Measurements from ENCODE around the gene FGD2. TPM values are rescaled to one million over a fixed set of nuclear protein-coding genes. Genes with fewer than 3 reads are reported as not detected.

Gene FGD2
- polyA plus RNA-seq, 4 donors: 1.1 to 11.6 (median 7.3) TPM

GRCh38 chr6:36969988-36970891, 35.2 kb upstream of the FGD2 start:
- DNase-seq: no peak
- FAIRE-seq: no peak
- H3K27me3 ChIP-seq (ENCODE audit: control insufficient read depth in 3 of 3, insufficient read depth in 3 of 3, low read length in 3 of 3): no peaks in the 10 kb centered on the region
- peaks cover 0 to 13% (median 0%) of the 10 kb centered on the region in 3 donors for H3K4me1 ChIP-seq (ENCODE audit: control insufficient read depth in 3 of 3, insufficient read depth in 2 of 3, low read depth in 1 of 3, low read length in 2 of 3)
- 89 to 92% (median 90%) methylated on average over 17 of the region's 17 CpGs for WGBS, 3 donors
- peaks cover 24 to 78% (median 27%) of the 10 kb centered on the region in 3 donors for H3K36me3 ChIP-seq (ENCODE audit: control insufficient read depth in 3 of 3, insufficient read depth in 2 of 3, low read depth in 1 of 3, low read length in 3 of 3)
- no peak overlapping the region for H3K27ac ChIP-seq (ENCODE audit: low read depth in 1 of 3, low read length in 2 of 3)
- H3K9me3 ChIP-seq (ENCODE audit: control insufficient read depth in 2 of 2, insufficient read depth in 1 of 2, low read depth in 1 of 2, low read length in 1 of 2): no peaks in the 10 kb centered on the region
- no peak overlapping the region for H3K4me3 ChIP-seq (ENCODE audit: low read depth in 1 of 3, low read length in 3 of 3)

- H3K27me3 ChIP-seq (ENCODE audit: control insufficient read depth in 3 of 3, insufficient read depth in 3 of 3, low read length in 3 of 3): no peaks in the 10 kb centered on the region
- H3K27ac ChIP-seq (ENCODE audit: low read depth in 1 of 3, low read length in 2 of 3): no peak overlapping the region
- FAIRE-seq: no peak
- peaks cover 0 to 13% (median 0%) of the 10 kb centered on the region in 3 donors for H3K4me1 ChIP-seq (ENCODE audit: control insufficient read depth in 3 of 3, insufficient read depth in 2 of 3, low read depth in 1 of 3, low read length in 2 of 3)
- peaks cover 29 to 87% (median 33%) of the 10 kb centered on the region in 3 donors for H3K36me3 ChIP-seq (ENCODE audit: control insufficient read depth in 3 of 3, insufficient read depth in 2 of 3, low read depth in 1 of 3, low read length in 3 of 3)
- no peaks in the 10 kb centered on the region for H3K9me3 ChIP-seq (ENCODE audit: control insufficient read depth in 2 of 2, insufficient read depth in 1 of 2, low read depth in 1 of 2, low read length in 1 of 2)
- no peak overlapping the region for H3K4me3 ChIP-seq (ENCODE audit: low read depth in 1 of 3, low read length in 3 of 3)
- no peak for DNase-seq
- WGBS, 3 donors: 88 to 93% (median 91%) methylated on average over 17 of the region's 17 CpGs
Measured at GRCh38 chr6:36970892-36971842, 34.3 kb upstream of the FGD2 start.

- FAIRE-seq: no peak
- 81 to 87% (median 83%) methylated on average over 14 of the region's 14 CpGs for WGBS, 3 donors
Measured at GRCh38 chr6:36971921-36972673, 33.4 kb upstream of the FGD2 start.

GRCh38 chr6:36973190-36973589, 32.3 kb upstream of the FGD2 start:
- Histone ChIP-seq H3K9me3 (ENCODE audit: control insufficient read depth in 2 of 2, insufficient read depth in 1 of 2, low read depth in 1 of 2, low read length in 1 of 2) (no peaks in the 10 kb centered on the region), H3K4me1 (ENCODE audit: control insufficient read depth in 3 of 3, insufficient read depth in 2 of 3, low read depth in 1 of 3, low read length in 2 of 3) (no peaks in the 10 kb centered on the region), H3K36me3 (ENCODE audit: control insufficient read depth in 3 of 3, insufficient read depth in 2 of 3, low read depth in 1 of 3, low read length in 3 of 3) (peaks cover 35 to 91% (median 45%) of the 10 kb centered on the region in 3 donors), H3K27ac (ENCODE audit: low read depth in 1 of 3, low read length in 2 of 3) (no peak overlapping the region), H3K27me3 (ENCODE audit: control insufficient read depth in 3 of 3, insufficient read depth in 3 of 3, low read length in 3 of 3) (no peaks in the 10 kb centered on the region), H3K4me3 (ENCODE audit: low read depth in 1 of 3, low read length in 3 of 3) (no peak overlapping the region)
- FAIRE-seq: no peak
- WGBS, 3 donors: 88 to 92% (median 88%) methylated on average over 1 of the region's 1 CpG
- DNase-seq: no peak

More at GRCh38 chr6:36971921-36972673, 33.4 kb upstream of the FGD2 start:
- H3K27ac ChIP-seq (ENCODE audit: low read depth in 1 of 3, low read length in 2 of 3): no peak overlapping the region
- no peaks in the 10 kb centered on the region for H3K27me3 ChIP-seq (ENCODE audit: control insufficient read depth in 3 of 3, insufficient read depth in 3 of 3, low read length in 3 of 3)
- H3K9me3 ChIP-seq (ENCODE audit: control insufficient read depth in 2 of 2, insufficient read depth in 1 of 2, low read depth in 1 of 2, low read length in 1 of 2): no peaks in the 10 kb centered on the region
- H3K36me3 ChIP-seq (ENCODE audit: control insufficient read depth in 3 of 3, insufficient read depth in 2 of 3, low read depth in 1 of 3, low read length in 3 of 3): peaks cover 33 to 90% (median 40%) of the 10 kb centered on the region in 3 donors
- peaks cover 0 to 6% (median 0%) of the 10 kb centered on the region in 3 donors for H3K4me1 ChIP-seq (ENCODE audit: control insufficient read depth in 3 of 3, insufficient read depth in 2 of 3, low read depth in 1 of 3, low read length in 2 of 3)
- DNase-seq: no peak
- no peak overlapping the region for H3K4me3 ChIP-seq (ENCODE audit: low read depth in 1 of 3, low read length in 3 of 3)

- no peaks in the 10 kb centered on the region for H3K9me3 ChIP-seq (ENCODE audit: control insufficient read depth in 2 of 2, insufficient read depth in 1 of 2, low read depth in 1 of 2, low read length in 1 of 2)
- no peak overlapping the region for H3K4me3 ChIP-seq (ENCODE audit: low read depth in 1 of 3, low read length in 3 of 3)
- DNase-seq (no peak), FAIRE-seq (no peak)
- no peak overlapping the region for H3K27ac ChIP-seq (ENCODE audit: low read depth in 1 of 3, low read length in 2 of 3)
- peaks cover 33 to 90% (median 42%) of the 10 kb centered on the region in 3 donors for H3K36me3 ChIP-seq (ENCODE audit: control insufficient read depth in 3 of 3, insufficient read depth in 2 of 3, low read depth in 1 of 3, low read length in 3 of 3)
- H3K4me1 ChIP-seq (ENCODE audit: control insufficient read depth in 3 of 3, insufficient read depth in 2 of 3, low read depth in 1 of 3, low read length in 2 of 3): no peaks in the 10 kb centered on the region
- no peaks in the 10 kb centered on the region for H3K27me3 ChIP-seq (ENCODE audit: control insufficient read depth in 3 of 3, insufficient read depth in 3 of 3, low read length in 3 of 3)
- 81 to 97% (median 95%) methylated on average over 4 of the region's 4 CpGs for WGBS, 3 donors
Measured at GRCh38 chr6:36973647-36974046, 31.8 kb upstream of the FGD2 start.

- Histone ChIP-seq H3K4me1 (ENCODE audit: control insufficient read depth in 3 of 3, insufficient read depth in 2 of 3, low read depth in 1 of 3, low read length in 2 of 3) (no peaks in the 10 kb centered on the region), H3K36me3 (ENCODE audit: control insufficient read depth in 3 of 3, insufficient read depth in 2 of 3, low read depth in 1 of 3, low read length in 3 of 3) (peaks cover 27 to 85% (median 34%) of the 10 kb centered on the region in 3 donors), H3K27ac (ENCODE audit: low read depth in 1 of 3, low read length in 2 of 3) (no peak overlapping the region), H3K9me3 (ENCODE audit: control insufficient read depth in 2 of 2, insufficient read depth in 1 of 2, low read depth in 1 of 2, low read length in 1 of 2) (no peaks in the 10 kb centered on the region), H3K27me3 (ENCODE audit: control insufficient read depth in 3 of 3, insufficient read depth in 3 of 3, low read length in 3 of 3) (no peaks in the 10 kb centered on the region), H3K4me3 (ENCODE audit: low read depth in 1 of 3, low read length in 3 of 3) (no peak overlapping the region)
- no peak for FAIRE-seq
- 91 to 94% (median 92%) methylated on average over 7 of the region's 7 CpGs for WGBS, 3 donors
- no peak for DNase-seq
Measured at GRCh38 chr6:36975231-36976006, 30.0 kb upstream of the FGD2 start.

- H3K27ac ChIP-seq (ENCODE audit: low read depth in 1 of 3, low read length in 2 of 3): no peak overlapping the region
- WGBS, 3 donors: 91 to 97% (median 93%) methylated on average over 4 of the region's 4 CpGs
- H3K4me1 ChIP-seq (ENCODE audit: control insufficient read depth in 3 of 3, insufficient read depth in 2 of 3, low read depth in 1 of 3, low read length in 2 of 3): no peaks in the 10 kb centered on the region
- peaks cover 27 to 84% (median 34%) of the 10 kb centered on the region in 3 donors for H3K36me3 ChIP-seq (ENCODE audit: control insufficient read depth in 3 of 3, insufficient read depth in 2 of 3, low read depth in 1 of 3, low read length in 3 of 3)
- no peaks in the 10 kb centered on the region for H3K27me3 ChIP-seq (ENCODE audit: control insufficient read depth in 3 of 3, insufficient read depth in 3 of 3, low read length in 3 of 3)
- DNase-seq (no peak), FAIRE-seq (no peak)
- H3K4me3 ChIP-seq (ENCODE audit: low read depth in 1 of 3, low read length in 3 of 3): no peak overlapping the region
- no peaks in the 10 kb centered on the region for H3K9me3 ChIP-seq (ENCODE audit: control insufficient read depth in 2 of 2, insufficient read depth in 1 of 2, low read depth in 1 of 2, low read length in 1 of 2)
Measured at GRCh38 chr6:36976007-36976264, 29.5 kb upstream of the FGD2 start.
